ENCODE data around the gene IPCEF1. TPM values are rescaled to one million over a fixed set of nuclear protein-coding genes. Genes with fewer than 3 reads are reported as not detected.

Gene IPCEF1
- total RNA-seq, 1 experiment from 2014 or later = 0.48 TPM

GRCh38 chr6:154143753-154144152 is 212.8 kb downstream of the IPCEF1 start:
- Histone ChIP-seq H2BK5ac (ENCODE audit: insufficient read length, low read length) (no peak overlapping the region), H3K27me3 (ENCODE audit: insufficient read depth, low read length) (no peaks in the 10 kb centered on the region), H3K4me2 (ENCODE audit: insufficient read depth, insufficient read length, low read length) (no peak overlapping the region), H3K18ac (ENCODE audit: insufficient read length, low read depth, low read length) (no peak overlapping the region), H2AFZ (ENCODE audit: low read length) (no peak overlapping the region), H4K91ac (ENCODE audit: insufficient read length, low read depth, low read length) (no peak overlapping the region), H2BK120ac (ENCODE audit: low read depth, low read length, poor library complexity, severe bottlenecking) (no peak overlapping the region), H3K9me3 (ENCODE audit: control insufficient read depth, low read depth, low read length) (no peaks in the 10 kb centered on the region), H3K4me1 (ENCODE audit: insufficient read depth, low read length) (no peaks in the 10 kb centered on the region), H3K23ac (ENCODE audit: insufficient read length, low read depth, low read length) (no peak overlapping the region), H3K14ac (ENCODE audit: insufficient read depth, low read length) (no peak overlapping the region), H2BK20ac (ENCODE audit: low read depth, low read length, poor library complexity, severe bottlenecking) (no peak overlapping the region), H4K5ac (ENCODE audit: insufficient read length, low read depth, low read length) (no peak overlapping the region), H3T11ph (ENCODE audit: low read length) (no peak overlapping the region), H4K8ac (replicated peaks; ENCODE audit: insufficient read length, low read depth, low read length) (no peak overlapping the region), H3K23me2 (ENCODE audit: insufficient read length, low read depth, low read length, poor library complexity, severe bottlenecking) (no peaks in the 10 kb centered on the region), H3K27ac (ENCODE audit: insufficient read length, low read depth, low read length) (no peak overlapping the region), H3K79me2 (ENCODE audit: insufficient read depth, low read length) (no peaks in the 10 kb centered on the region), H3K79me1 (ENCODE audit: insufficient read depth, low read depth, low read length, poor library complexity, severe bottlenecking) (no peaks in the 10 kb centered on the region), H3K56ac (ENCODE audit: insufficient read length, low read depth, low read length) (no peak overlapping the region), H4K20me1 (ENCODE audit: control insufficient read depth, insufficient read depth, insufficient read length) (no peaks in the 10 kb centered on the region), H3K4ac (ENCODE audit: low read depth, low read length) (no peak overlapping the region), H3K9ac (ENCODE audit: extremely low read depth, insufficient read length, low read length) (no peak overlapping the region), H2BK12ac (ENCODE audit: insufficient read length, low read depth, low read length) (no peak overlapping the region), H2AK5ac (ENCODE audit: insufficient read length, low read length) (no peak overlapping the region), H2BK15ac (ENCODE audit: low read depth, low read length) (no peak overlapping the region)
- Mint-ChIP-seq H3K9me3 (no peaks in the 10 kb centered on the region), H3K4me1 (peaks cover 10 to 17% of the 10 kb centered on the region in 2 experiments; a peak in 3 of 4 replicates), H3K27ac (no peak overlapping the region), H3K4me3 (no peak overlapping the region), H3K36me3 (ENCODE audit: insufficient read depth in 1 of 3, low read depth in 3 of 3) (no peaks in the 10 kb centered on the region), H3K27me3 (ENCODE audit: low read depth) (no peaks in the 10 kb centered on the region)
- no peak for TF ChIP-seq CTCF (conservative IDR thresholded peaks at IDR 0.05)
- WGBS (ENCODE audit: extremely low coverage, insufficient read length, low lambda C conversion rate) = no CpG with 5 or more reads among the region's 1 CpG
- no peak for DNase-seq

Data from H9 (cell line).